GM19238 (cell line): ENCODE measurements around the gene IL22RA1.

ENCODE experiments used
- DNase-seq: peaks from one replicate; pipeline ENCODE4 v3.0.0; 2011; ENCODE audit warnings: low spot score; ENCODE audit not compliant: insufficient read length

IL22RA1 gene

DNA sequence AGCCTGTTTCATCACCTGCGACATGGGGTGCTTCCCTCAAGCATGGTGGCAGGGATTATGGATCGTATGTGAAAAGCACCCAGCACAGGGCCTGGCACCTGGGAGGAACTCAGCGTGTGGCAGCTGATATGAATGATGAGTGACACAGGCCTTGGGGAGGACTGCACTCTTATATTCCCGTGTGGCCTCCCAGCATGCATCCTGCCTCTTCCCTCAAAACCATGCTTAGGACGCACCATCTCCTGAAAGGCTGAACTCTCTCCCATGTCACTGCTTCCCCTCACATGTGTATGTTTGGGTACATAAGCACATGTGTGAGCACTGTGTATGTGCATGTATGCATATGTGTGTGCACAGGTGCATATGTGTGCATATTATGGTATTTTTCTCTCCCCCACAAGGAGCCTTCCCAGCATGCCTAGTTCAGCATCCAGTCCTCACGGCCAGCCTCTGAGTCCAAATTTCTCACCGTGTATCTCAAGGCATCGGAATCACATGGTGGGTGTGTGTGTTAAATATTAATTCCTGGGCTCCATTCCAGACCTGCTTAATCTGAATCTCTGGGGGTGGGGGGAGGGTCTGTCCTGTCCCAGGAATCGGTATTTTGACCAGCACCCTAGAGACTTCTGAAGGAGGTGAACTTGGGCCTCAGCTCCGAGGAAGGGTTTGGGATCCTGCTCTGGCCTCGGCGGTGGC is 43.8 kb downstream of the IL22RA1 start:
- no peak for DNase-seq

- no peak for DNase-seq
Observed at GRCh38 chr1:24098102-24098501, 44.8 kb downstream of the IL22RA1 start.

DNA sequence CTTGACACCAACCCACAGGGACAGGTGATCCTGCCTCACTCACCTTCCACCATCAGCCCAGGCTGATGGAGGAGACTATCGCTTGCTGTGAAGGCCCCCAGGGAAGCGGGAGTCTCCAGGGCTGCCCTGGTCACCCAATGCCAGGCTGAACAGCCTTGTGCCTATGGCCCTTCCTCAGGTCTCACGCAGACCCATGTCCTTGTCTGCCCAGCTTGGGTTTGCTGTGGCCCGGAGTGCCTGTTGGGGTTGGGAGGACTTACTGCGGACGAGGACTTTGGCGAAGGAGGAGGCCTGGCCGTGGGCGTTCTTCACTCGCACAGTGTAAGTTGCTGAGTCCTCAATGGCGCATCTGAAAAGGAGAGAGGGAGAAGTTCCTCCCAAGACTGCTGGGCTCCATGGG is 45.3 kb downstream of the IL22RA1 start:
- no peak for DNase-seq

GRCh38 chr1:24096739-24097103 is 46.2 kb downstream of the IL22RA1 start:
- DNase-seq = no peak

GRCh38 chr1:24096009-24096738 is 46.8 kb downstream of the IL22RA1 start:
- DNase-seq = no peak

GRCh38 chr1:24095140-24095859 is 47.6 kb downstream of the IL22RA1 start:
- DNase-seq = no peak

DNA sequence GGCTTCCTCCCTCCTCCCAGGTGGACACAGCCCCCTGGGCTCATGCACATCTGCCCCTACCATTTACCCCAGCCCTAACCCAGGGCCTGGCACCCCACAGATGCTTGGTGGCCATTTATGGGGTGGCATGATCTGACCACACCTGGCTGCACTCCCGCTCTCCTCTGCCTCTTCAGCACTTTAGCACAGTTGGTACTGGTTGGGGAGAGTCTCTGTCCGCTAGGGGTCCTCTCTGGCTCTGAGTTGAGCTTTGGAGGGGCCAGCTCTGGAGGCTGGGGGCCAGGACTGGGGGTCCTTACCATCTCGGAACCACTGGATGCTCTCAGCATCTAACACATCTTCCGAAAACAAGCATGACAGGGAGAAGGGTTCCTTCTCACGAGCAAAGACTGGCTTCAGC is 48.4 kb downstream of the IL22RA1 start:
- DNase-seq = no peak

GRCh38 chr1:24093732-24094131 is 49.2 kb downstream of the IL22RA1 start:
- no peak for DNase-seq

- DNase-seq = no peak
Observed at GRCh38 chr1:24092979-24093378, 50.0 kb downstream of the IL22RA1 start.

DNA sequence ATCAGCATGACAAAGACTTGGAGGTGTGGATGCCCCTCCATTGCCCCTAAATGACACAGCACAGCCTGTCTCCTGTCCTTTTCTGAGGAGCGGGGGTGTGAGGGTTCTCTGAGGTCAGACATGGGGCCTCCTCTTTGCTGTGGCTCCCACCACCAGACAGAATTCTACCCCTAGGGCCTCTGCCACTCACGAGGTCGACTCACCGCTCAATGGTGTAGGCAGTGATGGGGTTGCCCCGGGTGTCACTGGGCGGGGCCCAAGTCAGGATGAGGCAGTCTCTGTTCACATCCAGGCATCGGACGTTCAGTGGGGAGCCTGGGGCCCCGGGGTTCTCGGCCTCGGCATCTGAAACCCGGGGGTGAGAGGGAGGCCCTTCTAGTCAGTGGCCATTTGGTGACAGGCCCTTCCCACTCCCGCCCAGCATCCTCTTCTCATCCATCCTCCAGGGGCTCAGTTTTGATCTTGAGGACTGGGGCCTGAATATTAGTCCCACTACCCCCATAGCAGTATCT is 50.9 kb downstream of the IL22RA1 start:
- no peak for DNase-seq

GRCh38 chr1:24090736-24091135 is 52.2 kb downstream of the IL22RA1 start:
- DNase-seq = no peak

- no peak for DNase-seq
Observed at GRCh38 chr1:24089743-24090555, 53.0 kb downstream of the IL22RA1 start.

DNA sequence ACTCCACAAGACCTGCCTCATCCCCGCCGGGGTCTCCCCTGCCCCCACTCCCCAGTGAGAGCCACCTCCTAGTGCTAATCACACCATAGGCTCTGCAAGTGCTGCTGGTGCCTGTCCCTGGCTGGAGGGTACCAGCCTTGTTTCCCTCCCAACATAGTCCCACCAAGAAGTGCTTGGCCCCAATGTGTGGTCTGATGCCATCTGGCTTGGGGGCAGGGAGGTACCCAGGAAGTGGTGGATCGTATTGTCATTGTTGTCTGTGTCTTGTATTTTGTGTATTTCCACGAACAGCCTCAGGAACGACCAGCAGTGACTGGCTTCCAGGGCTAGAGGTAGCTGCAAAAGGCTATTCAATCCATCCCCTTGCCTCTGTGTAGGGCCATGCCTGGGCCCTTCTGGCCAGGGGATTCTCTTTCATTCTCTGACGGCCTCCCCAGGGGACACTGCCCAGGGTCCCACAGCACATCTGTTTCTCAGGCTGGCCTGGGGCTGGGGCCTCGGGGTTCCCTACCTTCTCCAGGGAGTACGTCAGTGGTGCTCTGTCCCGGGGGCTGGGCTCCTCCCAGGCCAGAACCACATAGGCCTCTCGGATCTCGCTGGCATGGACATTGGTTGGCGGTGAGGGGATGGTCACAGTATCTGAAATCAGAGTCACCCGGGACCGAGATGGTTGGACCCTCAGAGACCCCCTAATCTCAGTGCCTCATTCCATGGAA is 53.8 kb downstream of the IL22RA1 start:
- DNase-seq = no peak

DNA sequence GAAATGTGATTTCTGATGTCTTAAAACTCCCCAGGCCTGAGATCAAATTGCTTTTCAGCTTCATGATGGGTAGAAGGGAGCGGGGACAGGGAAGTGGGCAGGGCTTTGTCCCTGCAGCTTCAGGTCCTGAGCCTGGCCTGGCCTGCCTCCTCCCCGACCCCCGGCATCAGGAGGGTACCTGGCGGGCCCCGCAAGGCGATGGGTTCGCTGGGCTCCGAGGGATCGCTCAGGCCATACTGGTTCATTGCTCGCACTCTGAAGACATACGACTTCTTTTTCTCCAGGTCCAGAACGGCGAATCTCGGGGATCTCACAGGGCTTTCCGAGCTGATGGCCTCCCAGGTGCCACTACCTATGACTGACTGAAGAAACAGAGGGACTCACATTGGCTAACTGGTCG is 56.5 kb downstream of the IL22RA1 start:
- DNase-seq = no peak

DNA sequence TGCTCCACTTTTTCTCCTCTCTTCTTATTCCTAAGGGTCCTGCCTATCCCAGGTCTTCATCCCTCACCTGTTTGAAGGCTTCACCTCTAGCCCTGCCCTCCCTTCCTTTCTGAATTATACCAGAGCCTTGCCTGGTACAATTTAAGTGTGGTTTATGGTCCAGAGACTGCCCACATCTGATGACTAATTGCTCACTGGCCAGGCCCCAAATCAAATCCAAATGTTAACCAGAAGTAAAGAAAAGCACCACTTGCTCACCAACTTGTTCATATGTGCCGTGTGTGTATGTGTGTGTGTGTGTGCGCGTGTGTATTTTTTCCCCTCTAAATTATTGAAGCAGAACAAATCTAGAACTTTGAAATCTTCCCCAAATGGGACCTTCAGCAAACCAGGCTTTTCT is 57.4 kb downstream of the IL22RA1 start:
- DNase-seq = no peak

GRCh38 chr1:24085007-24085406 is 57.9 kb downstream of the IL22RA1 start:
- DNase-seq = no peak

DNA sequence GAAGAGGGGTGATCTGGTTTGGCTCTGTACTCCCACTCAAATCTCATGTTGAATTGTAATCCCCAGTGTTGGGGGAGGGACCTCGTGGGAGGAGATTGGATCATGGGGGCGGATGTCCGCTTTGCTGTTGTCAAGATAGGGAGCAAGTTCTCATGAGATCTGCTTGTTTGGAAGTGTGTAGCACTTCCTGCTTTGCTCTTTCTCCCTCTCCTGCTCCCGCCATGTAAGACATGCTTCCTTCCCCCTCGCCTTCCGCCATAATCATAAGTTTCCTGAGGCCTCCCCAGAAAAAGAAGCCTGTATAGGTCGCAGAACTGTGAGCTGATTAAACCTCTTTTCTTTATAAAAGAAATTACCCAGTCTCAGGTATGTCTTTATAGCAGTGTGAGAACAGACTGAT is 58.9 kb downstream of the IL22RA1 start:
- no peak for DNase-seq

GRCh38 chr1:24082372-24082771 is 60.6 kb downstream of the IL22RA1 start:
- DNase-seq = no peak

DNA sequence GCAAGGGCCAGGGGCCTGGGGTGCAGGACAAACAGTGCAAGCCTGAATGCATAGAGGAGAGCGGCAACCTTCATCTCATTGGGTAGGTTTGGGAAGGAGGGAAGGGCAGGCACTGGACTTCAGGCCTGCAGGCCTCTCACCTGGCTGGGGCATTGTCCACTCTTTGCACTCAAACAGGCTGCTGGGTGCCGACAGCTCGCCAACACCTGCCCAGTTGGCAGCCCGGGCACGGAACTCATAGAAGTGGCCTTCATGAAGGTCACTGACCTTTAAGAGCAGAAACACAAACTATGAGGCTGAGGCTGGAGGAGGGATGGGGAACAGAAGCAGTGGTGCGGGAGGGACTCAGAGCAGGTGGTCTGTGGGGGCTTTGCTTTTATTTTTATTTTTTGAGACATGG is 61.8 kb downstream of the IL22RA1 start:
- DNase-seq = no peak

DNA sequence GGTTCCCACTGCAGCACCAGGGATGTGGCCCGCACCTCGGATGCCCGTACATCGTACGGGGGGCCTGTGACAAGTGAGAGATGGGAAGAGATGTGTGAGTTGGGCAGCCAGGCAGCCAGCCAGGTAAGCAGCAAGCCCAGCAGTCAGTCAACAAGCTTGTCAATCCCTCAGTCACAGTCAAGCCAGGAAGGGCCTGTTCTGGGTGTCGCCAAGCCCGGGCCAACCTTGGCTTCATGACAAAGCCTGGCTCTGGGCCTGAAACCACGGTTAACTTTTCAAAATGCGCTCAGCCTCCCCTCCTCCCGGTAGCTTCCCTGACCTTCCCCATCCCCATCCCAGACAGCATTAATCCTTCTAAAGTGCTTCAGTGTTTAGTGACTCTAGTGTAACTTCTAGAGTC is 62.8 kb downstream of the IL22RA1 start:
- no peak for DNase-seq
